ENCODE measurements around the gene GPR55. TPM values are rescaled to one million over a fixed set of nuclear protein-coding genes. Genes with fewer than 3 reads are reported as not detected.

GPR55 gene
- total RNA-seq, 1 donor from 2014 or later, result not detected

DNA sequence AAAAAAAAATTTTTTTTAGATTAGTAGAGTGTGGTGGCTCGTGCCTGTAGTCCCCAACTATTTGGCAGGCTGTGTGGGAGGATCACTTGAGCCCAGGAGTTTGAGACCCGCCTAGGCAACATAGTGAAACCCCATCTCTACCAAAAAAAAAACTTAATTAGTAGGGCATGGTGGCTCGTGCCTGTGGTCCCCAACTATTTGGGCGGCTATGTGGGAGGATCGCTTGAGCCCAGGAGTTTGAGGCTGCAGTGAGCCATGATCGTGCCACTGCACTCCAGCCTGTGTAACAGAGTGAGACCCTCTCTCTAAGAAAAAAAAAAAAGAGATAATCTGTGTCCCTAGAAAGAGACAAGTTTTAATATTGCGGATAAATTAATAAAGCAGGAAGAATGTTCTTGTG is 8.8 kb downstream of the GPR55 start:
- DNase-seq (ENCODE audit: low spot score), result no peak
- H3K4me1 Mint-ChIP-seq, result peaks cover 49% of the 10 kb centered on the region
- Histone ChIP-seq H3K9me3 (ENCODE audit: low read depth) (no peaks in the 10 kb centered on the region), H3K27ac (no peak overlapping the region), H3K9ac (no peak overlapping the region), H4K20me1 (ENCODE audit: low read depth) (no peaks in the 10 kb centered on the region), H3K79me2 (ENCODE audit: low read depth) (no peaks in the 10 kb centered on the region), H3K27me3 (no peaks in the 10 kb centered on the region), H3K4me3 (no peak overlapping the region), H3K4me1 (no peaks in the 10 kb centered on the region), H3K36me3 (no peaks in the 10 kb centered on the region), H3K4me2 (no peak overlapping the region), H2AFZ (replicated peaks) (no peak overlapping the region), H3F3A (ENCODE audit: low read depth) (no peaks in the 10 kb centered on the region)
- no peaks in the 10 kb centered on the region for H3K9me3 Mint-ChIP-seq
- H3K27ac Mint-ChIP-seq, result no peak overlapping the region
- H3K27me3 Mint-ChIP-seq (ENCODE audit: insufficient read depth, low read depth), result peaks cover 2% of the 10 kb centered on the region
- H3K36me3 Mint-ChIP-seq, result no peaks in the 10 kb centered on the region
- no peak overlapping the region for H3K4me3 Mint-ChIP-seq
- no peak for TF ChIP-seq EZH2 (IDR thresholded peaks at IDR 0.05)

DNA sequence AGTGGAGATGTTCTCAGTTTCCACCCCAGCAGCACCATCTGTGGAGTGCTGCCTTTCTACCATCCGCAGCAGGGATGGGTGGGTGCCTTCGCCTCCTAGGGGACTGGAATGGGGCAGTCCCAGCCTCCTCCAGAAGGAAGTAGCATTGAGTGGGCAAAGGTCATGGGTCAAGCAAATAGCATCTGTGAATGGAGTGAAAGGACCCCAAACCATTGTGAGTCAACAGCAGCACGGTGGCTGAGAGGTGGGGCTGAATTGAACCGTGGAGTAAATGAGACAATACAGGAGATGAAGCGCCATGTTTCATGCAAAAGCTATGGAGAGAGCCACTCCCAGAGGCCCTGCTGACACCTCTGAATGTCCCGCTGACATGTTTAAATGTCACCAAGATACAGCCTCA is 9.7 kb downstream of the GPR55 start:
- H3K9ac ChIP-seq, result no peak overlapping the region
- Mint-ChIP-seq H3K27ac (peak overlapping the region; percentile 80), H3K9me3 (peaks cover 5% of the 10 kb centered on the region), H3K36me3 (no peaks in the 10 kb centered on the region), H3K4me1 (peaks cover 53% of the 10 kb centered on the region), H3K4me3 (no peak overlapping the region), H3K27me3 (ENCODE audit: insufficient read depth, low read depth) (peaks cover 4% of the 10 kb centered on the region)
- H3F3A ChIP-seq (ENCODE audit: low read depth), result no peaks in the 10 kb centered on the region
- no peak for TF ChIP-seq EZH2 (IDR thresholded peaks at IDR 0.05)
- no peak for TF ChIP-seq EZH2phosphoT487 (IDR thresholded peaks at IDR 0.05)
- TF ChIP-seq, protein P1, sequence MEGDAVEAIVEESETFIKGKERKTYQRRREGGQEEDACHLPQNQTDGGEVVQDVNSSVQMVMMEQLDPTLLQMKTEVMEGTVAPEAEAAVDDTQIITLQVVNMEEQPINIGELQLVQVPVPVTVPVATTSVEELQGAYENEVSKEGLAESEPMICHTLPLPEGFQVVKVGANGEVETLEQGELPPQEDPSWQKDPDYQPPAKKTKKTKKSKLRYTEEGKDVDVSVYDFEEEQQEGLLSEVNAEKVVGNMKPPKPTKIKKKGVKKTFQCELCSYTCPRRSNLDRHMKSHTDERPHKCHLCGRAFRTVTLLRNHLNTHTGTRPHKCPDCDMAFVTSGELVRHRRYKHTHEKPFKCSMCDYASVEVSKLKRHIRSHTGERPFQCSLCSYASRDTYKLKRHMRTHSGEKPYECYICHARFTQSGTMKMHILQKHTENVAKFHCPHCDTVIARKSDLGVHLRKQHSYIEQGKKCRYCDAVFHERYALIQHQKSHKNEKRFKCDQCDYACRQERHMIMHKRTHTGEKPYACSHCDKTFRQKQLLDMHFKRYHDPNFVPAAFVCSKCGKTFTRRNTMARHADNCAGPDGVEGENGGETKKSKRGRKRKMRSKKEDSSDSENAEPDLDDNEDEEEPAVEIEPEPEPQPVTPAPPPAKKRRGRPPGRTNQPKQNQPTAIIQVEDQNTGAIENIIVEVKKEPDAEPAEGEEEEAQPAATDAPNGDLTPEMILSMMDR (IDR thresholded peaks at IDR 0.05), result no peak
- H3K4me3 ChIP-seq, result no peak overlapping the region
- H3K36me3 ChIP-seq, result no peaks in the 10 kb centered on the region
- H2AFZ ChIP-seq (replicated peaks), result no peak overlapping the region
- no peaks in the 10 kb centered on the region for H3K79me2 ChIP-seq (ENCODE audit: low read depth)
- H4K20me1 ChIP-seq (ENCODE audit: low read depth), result no peaks in the 10 kb centered on the region
- no peak overlapping the region for H3K27ac ChIP-seq
- no peak for DNase-seq (ENCODE audit: low spot score)
- H3K27me3 ChIP-seq, result no peaks in the 10 kb centered on the region
- no peaks in the 10 kb centered on the region for H3K9me3 ChIP-seq (ENCODE audit: low read depth)
- no peaks in the 10 kb centered on the region for H3K4me1 ChIP-seq
- no peak overlapping the region for H3K4me2 ChIP-seq

DNA sequence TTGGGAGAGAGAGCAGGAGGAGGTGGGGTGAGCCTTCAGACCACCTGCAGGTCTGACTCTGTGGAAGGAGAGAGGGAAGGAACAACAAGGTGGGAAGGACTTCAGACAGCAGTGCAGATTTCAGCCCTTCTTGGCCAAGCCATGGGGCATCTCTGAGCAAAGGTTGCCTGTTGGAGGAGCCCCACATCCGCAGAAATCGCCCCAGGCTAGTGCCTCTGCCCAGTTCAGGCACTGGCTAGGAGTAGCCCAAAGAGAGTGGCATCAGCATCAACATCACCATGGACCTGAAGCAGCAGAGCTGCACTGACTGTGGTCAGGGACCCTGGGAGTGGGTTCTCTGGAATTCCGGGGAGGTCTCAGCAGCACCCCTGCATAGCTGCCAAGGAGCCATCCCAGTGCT is 10.2 kb downstream of the GPR55 start:
- H3K4me2 ChIP-seq, result no peak overlapping the region
- Mint-ChIP-seq H3K27ac (peak overlapping the region; percentile 51), H3K4me3 (no peak overlapping the region), H3K9me3 (peaks cover 5% of the 10 kb centered on the region), H3K36me3 (no peaks in the 10 kb centered on the region), H3K4me1 (peaks cover 50% of the 10 kb centered on the region), H3K27me3 (ENCODE audit: insufficient read depth, low read depth) (peaks cover 5% of the 10 kb centered on the region)
- no peaks in the 10 kb centered on the region for H3K36me3 ChIP-seq
- no peaks in the 10 kb centered on the region for H3F3A ChIP-seq (ENCODE audit: low read depth)
- TF ChIP-seq EZH2phosphoT487 (IDR thresholded peaks at IDR 0.05) (no peak), EZH2 (IDR thresholded peaks at IDR 0.05) (no peak)
- TF ChIP-seq, protein P1 (IDR thresholded peaks at IDR 0.05), result no peak
- H3K9ac ChIP-seq, result no peak overlapping the region
- H3K4me3 ChIP-seq, result no peak overlapping the region
- H3K27ac ChIP-seq, result no peak overlapping the region
- no peaks in the 10 kb centered on the region for H3K27me3 ChIP-seq
- no peaks in the 10 kb centered on the region for H3K9me3 ChIP-seq (ENCODE audit: low read depth)
- no peaks in the 10 kb centered on the region for H3K4me1 ChIP-seq
- no peak for DNase-seq (ENCODE audit: low spot score)
- H3K79me2 ChIP-seq (ENCODE audit: low read depth), result no peaks in the 10 kb centered on the region
- no peak overlapping the region for H2AFZ ChIP-seq (replicated peaks)
- H4K20me1 ChIP-seq (ENCODE audit: low read depth), result no peaks in the 10 kb centered on the region

DNA sequence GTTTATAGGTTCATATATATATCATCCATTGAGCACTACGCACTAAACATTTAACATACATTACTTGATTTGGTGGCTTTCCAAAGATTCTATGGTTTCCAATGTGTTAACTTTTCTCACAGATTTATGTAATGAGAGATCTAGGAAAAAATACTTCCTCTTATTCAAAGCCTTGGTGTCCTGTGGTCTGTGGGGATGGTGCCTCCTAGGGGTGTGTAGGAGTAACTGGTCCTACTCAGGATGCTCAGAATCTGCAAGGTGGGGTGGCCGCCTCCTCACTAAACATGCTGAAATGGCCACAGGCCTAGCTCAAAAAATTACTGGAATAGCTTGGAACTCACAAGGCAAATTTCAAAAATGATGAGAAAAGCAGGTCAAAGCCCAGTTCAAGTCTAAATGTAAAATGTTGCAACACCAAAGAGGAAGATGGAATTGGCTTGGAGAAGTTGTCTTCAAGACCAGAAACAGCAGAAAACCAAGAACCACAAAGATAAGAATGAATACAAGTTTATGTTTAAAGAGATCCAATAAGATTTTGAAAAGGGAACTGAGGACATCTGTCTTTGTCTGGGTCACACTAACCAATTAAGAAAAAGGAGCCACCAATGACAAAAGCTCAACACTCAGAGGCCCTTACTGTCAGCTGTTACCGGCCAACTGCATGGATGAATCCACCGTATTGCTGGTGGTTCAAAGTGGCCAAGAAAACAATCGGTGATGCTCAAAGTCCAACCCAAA is 11.5 kb downstream of the GPR55 start:
- Histone ChIP-seq H3K27ac (no peak overlapping the region), H4K20me1 (ENCODE audit: low read depth) (no peaks in the 10 kb centered on the region), H3K4me2 (no peak overlapping the region), H3K4me1 (peaks cover 3% of the 10 kb centered on the region), H3K27me3 (no peaks in the 10 kb centered on the region), H2AFZ (replicated peaks) (no peak overlapping the region), H3F3A (ENCODE audit: low read depth) (no peaks in the 10 kb centered on the region), H3K4me3 (no peak overlapping the region), H3K36me3 (no peaks in the 10 kb centered on the region), H3K9ac (no peak overlapping the region), H3K9me3 (ENCODE audit: low read depth) (no peaks in the 10 kb centered on the region), H3K79me2 (ENCODE audit: low read depth) (no peaks in the 10 kb centered on the region)
- Mint-ChIP-seq H3K9me3 (peaks cover 5% of the 10 kb centered on the region), H3K27ac (no peak overlapping the region), H3K4me1 (peaks cover 50% of the 10 kb centered on the region), H3K27me3 (ENCODE audit: insufficient read depth, low read depth) (peaks cover 5% of the 10 kb centered on the region), H3K4me3 (peak overlapping the region; percentile 33), H3K36me3 (no peaks in the 10 kb centered on the region)
- TF ChIP-seq, protein P1 (IDR thresholded peaks at IDR 0.05), result peak; percentile 71
- TF ChIP-seq EZH2 (IDR thresholded peaks at IDR 0.05) (no peak), EZH2phosphoT487 (IDR thresholded peaks at IDR 0.05) (no peak)
- peak; percentile 56 for DNase-seq (ENCODE audit: low spot score)

Data from neural progenitor cell (in vitro differentiated cells).